Type B pancreatic cell (in vitro differentiated cells): ENCODE data around the gene LGI1. TPM values are rescaled to one million over a fixed set of nuclear protein-coding genes. Genes with fewer than 3 reads are reported as not detected.

Experiments
- DNase-seq: peaks from one replicate; pipeline ENCODE4 v3.0.0; 2021; ENCODE audit warnings: mixed read lengths; ENCODE audit not compliant: unreplicated experiment; ENCODE audit errors: extremely low spot score
- H3K27ac Mint-ChIP-seq: 2 replicates; pipeline ENCODE4 v1.8.0; 2021; ENCODE audit warnings: mild to moderate bottlenecking, mixed read lengths
- H3K27me3 Mint-ChIP-seq: 2 replicates; pipeline ENCODE4 v1.8.0; 2021; ENCODE audit warnings: mixed read lengths
- H3K36me3 Mint-ChIP-seq: 2 replicates; pipeline ENCODE4 v1.8.0; 2021; ENCODE audit warnings: mixed read lengths
- H3K4me1 Mint-ChIP-seq: one replicate; pipeline ENCODE4 v1.8.0; 2021; ENCODE audit warnings: mixed read lengths; ENCODE audit not compliant: unreplicated experiment
- H3K4me3 Mint-ChIP-seq: 2 replicates; pipeline ENCODE4 v1.8.0; 2021; ENCODE audit warnings: mild to moderate bottlenecking, mixed read lengths
- H3K9me3 Mint-ChIP-seq: 2 replicates; pipeline ENCODE4 v1.8.0; 2021; ENCODE audit warnings: mixed read lengths
- CTCF ChIP-seq: fragments of 200-600 bp; sonication (generic); conservative IDR thresholded peaks from 2 replicates; pipeline ENCODE4 v1.5.0; 2021; ENCODE audit warnings: antibody characterized with exemption, mild to moderate bottlenecking
- long read RNA-seq: library from polyadenylated mRNA; unstranded; transcript quantifications from one replicate; pipeline ENCODE4 v2.0.0, GENCODE V29; 2020
- total RNA-seq: library from RNA; stranded (reverse); gene quantifications from 2 replicates; pipeline ENCODE4 v1.2.1, GENCODE V29; 2021; ENCODE audit warnings: low replicate concordance

Gene LGI1
- total RNA-seq: 0.85 and 2.2 TPM in 2 replicates
- long read RNA-seq, partial matches to known transcripts: 0 of 5 reads
- long read RNA-seq, other reads (novel, unspliced or antisense): 0 of 5 reads

DNA sequence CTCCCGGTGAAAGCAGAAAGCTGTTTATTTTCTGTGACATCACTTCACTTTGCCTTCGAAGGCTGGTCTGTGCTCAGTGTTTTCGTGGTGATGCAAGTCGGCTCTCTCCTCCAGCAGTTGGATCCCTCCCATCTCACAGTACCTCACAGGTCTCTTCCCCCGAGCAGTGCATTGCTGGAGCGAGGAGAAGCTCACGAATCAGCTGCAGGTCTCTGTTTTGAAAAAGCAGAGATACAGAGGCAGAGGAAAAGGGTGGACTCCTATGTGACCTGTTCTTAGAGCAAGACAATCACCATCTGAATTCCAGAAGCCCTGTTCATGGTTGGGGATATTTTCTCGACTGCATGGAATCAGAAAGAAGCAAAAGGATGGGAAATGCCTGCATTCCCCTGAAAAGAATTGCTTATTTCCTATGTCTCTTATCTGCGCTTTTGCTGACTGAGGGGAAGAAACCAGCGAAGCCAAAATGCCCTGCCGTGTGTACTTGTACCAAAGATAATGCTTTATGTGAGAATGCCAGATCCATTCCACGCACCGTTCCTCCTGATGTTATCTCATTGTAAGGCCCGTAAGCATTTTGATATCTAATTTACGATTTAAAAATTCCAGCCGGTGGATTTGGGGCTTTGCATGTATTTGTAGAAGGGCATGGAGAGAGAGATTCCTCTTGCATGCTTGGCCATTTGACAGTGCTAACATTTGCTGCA, at the start of gene LGI1:
TSS of gene LGI1 (plus strand) at position 136 of the 707 bp plus-strand sequence. CDS start at position 345, 209 bp downstream.
- Mint-ChIP-seq H3K27ac (peak within 1 kb of the TSS; percentile 47), H3K4me1 (peaks cover 41% of the 10 kb centered on the region), H3K36me3 (no peaks in the 10 kb centered on the region), H3K9me3 (no peaks in the 10 kb centered on the region), H3K27me3 (peaks cover 47% of the 10 kb centered on the region), H3K4me3 (peak within 1 kb of the TSS; percentile 62)
- no peak for DNase-seq
- TF ChIP-seq CTCF: no peak

GRCh38 chr10:93710333-93710909, 47.3 kb upstream of the LGI1 start:
- TF ChIP-seq CTCF: no peak
- Mint-ChIP-seq H3K4me1 (no peaks in the 10 kb centered on the region), H3K4me3 (no peak overlapping the region), H3K9me3 (no peaks in the 10 kb centered on the region), H3K27ac (no peak overlapping the region), H3K27me3 (peaks cover 10% of the 10 kb centered on the region), H3K36me3 (no peaks in the 10 kb centered on the region)
- no peak for DNase-seq

DNA sequence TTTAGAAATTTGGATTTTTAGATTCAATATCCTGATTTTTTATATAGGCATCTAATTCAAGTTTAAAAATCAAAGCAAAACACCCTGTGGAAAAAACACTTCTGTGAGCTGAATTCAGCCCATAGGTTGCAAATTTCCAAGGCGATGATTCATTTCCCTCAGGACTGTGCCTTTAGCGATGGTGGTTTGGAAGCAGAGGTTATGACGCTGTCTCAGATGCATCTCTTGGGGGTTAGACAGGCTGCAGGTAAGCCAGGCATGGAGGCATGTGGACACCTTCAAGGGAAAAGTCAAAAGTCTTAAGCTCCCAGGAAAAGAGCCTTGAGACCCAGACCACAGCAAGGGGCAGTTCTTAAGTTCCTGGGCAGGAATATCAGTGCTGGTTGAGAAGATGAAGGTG, 45.8 kb upstream of the LGI1 start:
- Mint-ChIP-seq H3K4me3 (no peak overlapping the region), H3K4me1 (no peaks in the 10 kb centered on the region), H3K36me3 (no peaks in the 10 kb centered on the region), H3K27ac (no peak overlapping the region), H3K9me3 (no peaks in the 10 kb centered on the region), H3K27me3 (peaks cover 7% of the 10 kb centered on the region)
- DNase-seq: no peak
- no peak for TF ChIP-seq CTCF

GRCh38 chr10:93712593-93712992, 45.1 kb upstream of the LGI1 start:
- Mint-ChIP-seq H3K9me3 (no peaks in the 10 kb centered on the region), H3K27ac (no peak overlapping the region), H3K36me3 (no peaks in the 10 kb centered on the region), H3K4me1 (no peaks in the 10 kb centered on the region), H3K27me3 (peaks cover 5% of the 10 kb centered on the region), H3K4me3 (no peak overlapping the region)
- no peak for DNase-seq
- no peak for TF ChIP-seq CTCF

DNA sequence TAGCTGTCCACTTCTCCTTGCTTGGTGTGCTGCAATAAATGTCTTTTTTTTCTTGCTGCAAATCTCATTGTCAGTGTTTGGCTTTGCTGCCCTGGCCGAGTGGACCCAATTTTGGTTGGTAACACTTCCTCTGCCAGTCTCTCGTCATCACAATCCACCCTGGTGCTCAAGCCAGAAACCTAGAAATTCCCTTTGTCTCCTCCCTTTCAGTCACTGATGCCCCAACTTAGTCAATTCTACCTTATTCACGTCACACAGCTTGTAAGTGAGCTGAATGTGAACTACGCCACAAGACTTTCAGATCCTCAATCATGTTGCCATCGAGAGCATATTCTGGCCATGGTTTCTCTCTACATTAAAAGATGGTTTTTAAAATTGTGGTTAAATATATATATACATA, 42.4 kb upstream of the LGI1 start:
- H3K27me3 Mint-ChIP-seq: peaks cover 6% of the 10 kb centered on the region
- H3K4me3 Mint-ChIP-seq: no peak overlapping the region
- H3K9me3 Mint-ChIP-seq: no peaks in the 10 kb centered on the region
- TF ChIP-seq CTCF: no peak
- no peaks in the 10 kb centered on the region for H3K4me1 Mint-ChIP-seq
- no peak overlapping the region for H3K27ac Mint-ChIP-seq
- no peaks in the 10 kb centered on the region for H3K36me3 Mint-ChIP-seq
- DNase-seq: no peak
